CD4-positive, alpha-beta T cell treated with Interleukin-6 at 100 ng/mL for 8 hours (primary cell): ENCODE data around the gene HSD17B13.

Experiments
- DNase-seq: peaks from one replicate; pipeline ENCODE4 v3.0.0-alpha.2; 2020; ENCODE audit warnings: mixed read lengths, low spot score

Gene HSD17B13

DNA sequence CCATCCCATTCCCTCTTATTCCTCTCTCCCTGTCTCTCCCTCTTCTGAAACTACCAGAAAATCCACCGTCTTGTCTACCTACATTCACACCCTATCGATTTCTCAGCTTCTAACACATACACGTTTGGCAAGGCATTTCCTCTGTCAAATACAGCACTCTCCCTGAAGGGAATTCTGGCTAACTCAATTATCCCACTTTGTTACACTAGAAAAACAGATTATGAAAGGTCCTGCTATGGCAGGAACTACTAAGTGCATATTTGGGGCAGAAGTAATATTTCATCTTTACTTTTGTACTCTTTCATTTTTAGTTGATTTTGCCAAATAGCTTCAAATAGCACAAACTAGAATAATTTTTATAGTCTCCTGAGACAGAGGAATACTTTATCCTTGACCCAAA lies 55.7 kb downstream of the HSD17B13 start:
- DNase-seq = no peak

DNA sequence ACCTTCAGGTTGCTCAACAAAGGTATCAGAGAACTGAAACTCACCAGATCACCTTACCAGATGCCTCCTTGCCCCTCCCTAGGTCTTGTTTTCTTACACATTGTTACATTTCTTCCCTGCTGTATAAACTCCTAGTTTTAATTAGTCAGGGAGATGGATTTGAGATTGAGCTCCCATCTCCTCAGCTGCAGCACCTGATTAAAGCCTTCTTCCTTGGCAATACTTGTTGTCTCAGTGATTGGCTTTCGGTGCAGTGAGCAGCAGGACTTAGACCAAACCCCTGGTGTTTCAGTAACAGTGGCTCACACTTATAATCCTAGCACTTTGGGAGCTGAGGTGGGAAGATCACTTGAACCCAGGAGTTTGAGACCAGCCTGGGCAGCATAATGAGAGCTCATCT lies 59.8 kb downstream of the HSD17B13 start:
- no peak for DNase-seq

DNA sequence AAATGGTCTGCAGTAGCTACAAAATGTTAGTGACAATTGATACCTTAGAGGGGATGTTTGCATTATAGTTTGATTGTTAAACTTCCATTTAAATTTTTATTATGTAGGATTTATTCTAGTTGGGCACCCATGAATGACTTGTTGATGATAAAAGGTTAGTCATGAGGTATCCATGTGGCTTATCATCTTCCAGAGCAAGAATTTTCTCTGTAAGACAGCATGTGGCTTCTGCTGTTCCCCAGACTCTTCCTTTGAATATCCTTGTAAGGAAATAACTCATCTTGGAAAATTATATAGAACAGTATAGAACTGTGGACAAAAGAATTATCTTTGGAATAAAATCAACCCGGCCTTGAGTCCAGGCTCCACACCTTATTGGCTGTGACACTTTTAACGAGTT lies 62.2 kb downstream of the HSD17B13 start:
- no peak for DNase-seq

DNA sequence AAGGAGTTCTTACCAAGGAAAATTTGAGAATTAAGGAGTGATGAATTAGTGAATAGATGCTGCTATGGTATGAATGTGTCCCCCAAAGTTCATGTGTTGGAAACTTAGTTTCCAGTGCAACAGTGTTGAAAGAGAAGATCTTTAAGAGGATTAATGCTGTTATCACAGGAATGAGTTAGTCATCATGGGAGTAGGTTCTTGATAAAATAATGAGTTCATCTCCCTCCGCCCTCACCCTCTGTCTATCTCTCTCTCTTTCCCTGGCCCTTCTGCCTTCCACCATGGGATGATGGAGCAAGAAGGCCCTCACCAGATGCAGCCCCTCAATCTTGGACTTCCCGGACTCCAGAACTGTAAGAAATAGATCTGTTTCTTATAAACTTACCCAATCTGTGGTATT lies 64.0 kb downstream of the HSD17B13 start:
- no peak for DNase-seq

DNA sequence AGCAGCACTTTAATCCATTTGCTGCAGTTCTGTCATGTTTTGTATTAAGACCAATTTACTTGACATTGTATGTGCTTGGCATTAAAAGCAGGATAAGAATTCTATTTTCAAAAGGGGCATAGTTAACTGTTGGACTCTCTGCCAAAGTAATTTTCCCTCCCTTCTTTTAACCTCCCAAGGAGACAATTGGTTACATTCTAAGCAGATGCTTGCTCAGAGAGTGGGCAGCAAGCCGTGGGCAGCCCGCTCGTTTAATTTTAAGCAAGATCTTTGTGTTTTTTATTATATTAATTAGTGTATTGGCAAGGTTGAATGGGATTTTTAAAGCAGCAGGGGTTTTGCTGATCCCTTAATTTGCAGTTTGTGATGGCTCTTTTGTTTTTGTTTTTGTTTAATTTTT lies 65.2 kb downstream of the HSD17B13 start:
- no peak for DNase-seq

DNA sequence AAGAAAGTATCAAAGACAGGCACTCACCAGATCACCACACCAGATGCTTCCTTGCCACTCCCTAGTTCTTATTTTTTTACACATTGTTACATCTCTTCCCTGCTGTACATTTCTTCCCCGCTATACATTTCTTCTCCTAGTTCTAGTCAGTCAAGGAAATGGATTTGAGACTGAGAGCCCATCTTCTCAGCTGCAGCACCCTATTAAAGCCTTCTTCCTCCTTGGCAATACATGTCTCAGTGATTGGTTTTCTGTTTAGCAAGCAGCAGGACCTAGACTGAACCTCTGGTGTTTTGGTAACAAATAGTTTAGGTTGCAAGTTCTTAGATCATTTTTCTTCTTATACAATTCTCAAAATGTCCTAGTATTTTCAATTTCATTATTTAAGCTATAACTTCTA lies 66.9 kb downstream of the HSD17B13 start:
- no peak for DNase-seq
